ENCODE results near the gene IFNA1.

DNA sequence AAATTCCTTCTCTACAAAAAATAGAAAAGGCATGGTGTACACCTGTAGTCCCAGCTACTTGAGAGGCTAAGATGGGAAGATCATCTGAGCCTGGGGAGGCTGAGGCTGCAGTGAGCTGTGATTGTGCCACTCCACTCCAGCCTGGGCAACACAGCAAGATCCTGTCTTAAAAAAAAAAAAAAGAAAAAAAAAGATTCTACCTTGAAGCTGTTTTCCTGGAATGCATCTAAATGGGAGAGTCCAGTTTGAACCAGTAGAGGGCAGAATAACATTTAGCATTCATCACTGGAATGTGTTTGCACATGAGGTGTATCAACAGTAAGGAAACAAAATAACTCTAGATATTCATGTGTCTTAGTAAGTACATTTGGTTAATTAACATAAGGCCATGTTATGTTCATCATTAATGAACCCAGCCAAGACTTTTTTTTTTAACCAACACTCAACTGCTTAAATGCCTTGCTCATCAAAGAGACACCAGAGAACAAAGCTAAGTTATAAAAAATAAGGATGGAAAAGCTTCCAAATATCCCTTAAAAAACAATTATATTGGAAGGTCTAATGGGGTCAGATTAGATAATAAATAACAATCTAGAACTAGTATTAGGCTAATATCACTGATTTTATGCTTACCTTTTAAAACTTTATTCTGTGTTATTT lies 25.8 kb downstream of the IFNA1 start:
- TF ChIP-seq, protein P1, sequence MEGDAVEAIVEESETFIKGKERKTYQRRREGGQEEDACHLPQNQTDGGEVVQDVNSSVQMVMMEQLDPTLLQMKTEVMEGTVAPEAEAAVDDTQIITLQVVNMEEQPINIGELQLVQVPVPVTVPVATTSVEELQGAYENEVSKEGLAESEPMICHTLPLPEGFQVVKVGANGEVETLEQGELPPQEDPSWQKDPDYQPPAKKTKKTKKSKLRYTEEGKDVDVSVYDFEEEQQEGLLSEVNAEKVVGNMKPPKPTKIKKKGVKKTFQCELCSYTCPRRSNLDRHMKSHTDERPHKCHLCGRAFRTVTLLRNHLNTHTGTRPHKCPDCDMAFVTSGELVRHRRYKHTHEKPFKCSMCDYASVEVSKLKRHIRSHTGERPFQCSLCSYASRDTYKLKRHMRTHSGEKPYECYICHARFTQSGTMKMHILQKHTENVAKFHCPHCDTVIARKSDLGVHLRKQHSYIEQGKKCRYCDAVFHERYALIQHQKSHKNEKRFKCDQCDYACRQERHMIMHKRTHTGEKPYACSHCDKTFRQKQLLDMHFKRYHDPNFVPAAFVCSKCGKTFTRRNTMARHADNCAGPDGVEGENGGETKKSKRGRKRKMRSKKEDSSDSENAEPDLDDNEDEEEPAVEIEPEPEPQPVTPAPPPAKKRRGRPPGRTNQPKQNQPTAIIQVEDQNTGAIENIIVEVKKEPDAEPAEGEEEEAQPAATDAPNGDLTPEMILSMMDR (optimal IDR thresholded peaks at IDR 0.05 in 1 of 3, IDR thresholded peaks at IDR 0.05 in 1 of 3, conservative IDR thresholded peaks at IDR 0.05 in 1 of 3; ENCODE audit: extremely low read depth in 1 of 3, insufficient read depth in 2 of 3, low read length in 3 of 3): peak in 2 of 3 experiments; percentile 35 to 46
- no peak for TF ChIP-seq EZH2 (IDR thresholded peaks at IDR 0.05; ENCODE audit: low read length)
